Stimulated activated naive B cell treated with anti-CD40 and anti-IgM and Interleukin-4, amounts not matched to agents 10 μg/mL and 1 μg/mL and 100 μg/mL, for 72 hours (primary cell): Measurements from ENCODE around the gene A2ML1.
"Not testable (repeated sequence)": the region's sequence is repeated elsewhere in the genome, so short reads cannot be mapped to it uniquely, and the experiment has no call there.

ENCODE experiments used
- ATAC-seq, 2 donors: fragments of 150-1000 bp; cut with Tn5 transposase; replicated peaks; 2 replicates each; pipeline ENCODE4 v1.10.0; 2021; ENCODE audit warnings: moderate library complexity in 1 of 2
- DNase-seq: peaks from one replicate; pipeline ENCODE4 v3.0.0; 2021
- H3K27ac Mint-ChIP-seq: one replicate; pipeline ENCODE4 v1.8.0; 2022; ENCODE audit warnings: mild to moderate bottlenecking, mixed read lengths
- H3K27me3 Mint-ChIP-seq, 2 donors: one replicate each; pipeline ENCODE4 v1.8.0; 2022; ENCODE audit warnings: mixed read lengths in 2 of 2
- H3K36me3 Mint-ChIP-seq, 2 donors: one replicate each; pipeline ENCODE4 v1.8.0; 2022; ENCODE audit warnings: mixed read lengths in 2 of 2, mild to moderate bottlenecking in 1 of 2
- H3K4me1 Mint-ChIP-seq, 2 donors: one replicate each; pipeline ENCODE4 v1.8.0; 2022; ENCODE audit warnings: mixed read lengths in 2 of 2, mild to moderate bottlenecking in 1 of 2
- H3K4me3 Mint-ChIP-seq, 2 donors: one replicate each; pipeline ENCODE4 v1.8.0; 2022; ENCODE audit warnings: mild to moderate bottlenecking in 2 of 2, mixed read lengths in 2 of 2, moderate library complexity in 1 of 2
- H3K9me3 Mint-ChIP-seq, 2 donors: one replicate each; pipeline ENCODE4 v1.8.0; 2022; ENCODE audit warnings: mixed read lengths in 2 of 2, mild to moderate bottlenecking in 1 of 2

A2ML1 gene

GRCh38 chr12:8801213-8801612, 21.2 kb upstream of the A2ML1 start:
- H3K4me1 Mint-ChIP-seq, ATAC-seq, H3K9me3 Mint-ChIP-seq, H3K4me3 Mint-ChIP-seq, DNase-seq, H3K27ac Mint-ChIP-seq, H3K36me3 Mint-ChIP-seq, H3K27me3 Mint-ChIP-seq: not testable (repeated sequence)

- H3K9me3 Mint-ChIP-seq, H3K27me3 Mint-ChIP-seq, ATAC-seq, H3K4me1 Mint-ChIP-seq, DNase-seq, H3K36me3 Mint-ChIP-seq, H3K27ac Mint-ChIP-seq, H3K4me3 Mint-ChIP-seq: not testable (repeated sequence)
These were observed 17.6 kb upstream of the A2ML1 start for GRCh38 chr12:8804833-8805232.

- not testable (repeated sequence) for H3K9me3 Mint-ChIP-seq, H3K4me3 Mint-ChIP-seq, H3K27ac Mint-ChIP-seq, H3K27me3 Mint-ChIP-seq, H3K4me1 Mint-ChIP-seq, ATAC-seq, H3K36me3 Mint-ChIP-seq, DNase-seq
These were observed 16.9 kb upstream of the A2ML1 start for GRCh38 chr12:8805487-8805886.

GRCh38 chr12:8807084-8807483, 15.3 kb upstream of the A2ML1 start:
- not testable (repeated sequence) for H3K4me3 Mint-ChIP-seq, H3K27me3 Mint-ChIP-seq

GRCh38 chr12:8810112-8810511, 12.3 kb upstream of the A2ML1 start:
- H3K27ac Mint-ChIP-seq, H3K4me3 Mint-ChIP-seq, H3K4me1 Mint-ChIP-seq, H3K9me3 Mint-ChIP-seq, H3K27me3 Mint-ChIP-seq, DNase-seq, H3K36me3 Mint-ChIP-seq, ATAC-seq: not testable (repeated sequence)

More at GRCh38 chr12:8807084-8807483, 15.3 kb upstream of the A2ML1 start:
- DNase-seq, H3K36me3 Mint-ChIP-seq, H3K27ac Mint-ChIP-seq, ATAC-seq, H3K9me3 Mint-ChIP-seq, H3K4me1 Mint-ChIP-seq: not testable (repeated sequence)

- Mint-ChIP-seq H3K27me3 (no peaks in the 10 kb centered on the region), H3K36me3 (no peaks in the 10 kb centered on the region), H3K4me3 (no peak overlapping the region), H3K4me1 (peaks cover 0 to 8% of the 10 kb centered on the region in 2 donors), H3K27ac (no peak overlapping the region), H3K9me3 (no peaks in the 10 kb centered on the region)
- peak; percentile 47 to 48 for ATAC-seq
- DNase-seq = no peak
These were observed 8.7 kb upstream of the A2ML1 start for GRCh38 chr12:8813572-8814357.

- Mint-ChIP-seq H3K36me3 (no peaks in the 10 kb centered on the region), H3K27ac (no peak overlapping the region), H3K27me3 (no peaks in the 10 kb centered on the region), H3K9me3 (no peaks in the 10 kb centered on the region), H3K4me1 (peaks cover 0 to 8% of the 10 kb centered on the region in 2 donors), H3K4me3 (no peak overlapping the region)
- no peak for DNase-seq
- no peak for ATAC-seq
These were observed 5.9 kb upstream of the A2ML1 start for GRCh38 chr12:8816448-8817050.

GRCh38 chr12:8817856-8818255, 4.6 kb upstream of the A2ML1 start:
- Mint-ChIP-seq H3K36me3 (no peaks in the 10 kb centered on the region), H3K27ac (no peak overlapping the region), H3K27me3 (no peaks in the 10 kb centered on the region), H3K9me3 (no peaks in the 10 kb centered on the region), H3K4me1 (peaks cover 0 to 8% of the 10 kb centered on the region in 2 donors), H3K4me3 (no peak overlapping the region)
- DNase-seq = no peak
- ATAC-seq = no peak

- H3K27ac Mint-ChIP-seq = no peak overlapping the region
- DNase-seq = no peak
- no peak overlapping the region for H3K4me3 Mint-ChIP-seq
- peaks cover 0 to 8% of the 10 kb centered on the region in 2 donors for H3K4me1 Mint-ChIP-seq
- H3K27me3 Mint-ChIP-seq = no peaks in the 10 kb centered on the region
- no peaks in the 10 kb centered on the region for H3K9me3 Mint-ChIP-seq
- no peaks in the 10 kb centered on the region for H3K36me3 Mint-ChIP-seq
- no peak for ATAC-seq
These were observed 3.9 kb upstream of the A2ML1 start for GRCh38 chr12:8818526-8818925.

GRCh38 chr12:8819666-8819980, 2.8 kb upstream of the A2ML1 start:
- Mint-ChIP-seq H3K9me3 (no peaks in the 10 kb centered on the region), H3K36me3 (no peaks in the 10 kb centered on the region), H3K27ac (no peak overlapping the region), H3K4me3 (no peak overlapping the region), H3K4me1 (no peaks in the 10 kb centered on the region), H3K27me3 (no peaks in the 10 kb centered on the region)
- ATAC-seq (no peak), DNase-seq (no peak)

GRCh38 chr12:8820676-8821407, 1.6 kb upstream of the A2ML1 start:
- not testable (repeated sequence) for H3K4me1 Mint-ChIP-seq, H3K4me3 Mint-ChIP-seq, H3K36me3 Mint-ChIP-seq, ATAC-seq, H3K9me3 Mint-ChIP-seq, H3K27me3 Mint-ChIP-seq, DNase-seq, H3K27ac Mint-ChIP-seq

- Mint-ChIP-seq H3K27ac (no peak overlapping the region), H3K4me3 (no peak overlapping the region), H3K27me3 (no peaks in the 10 kb centered on the region), H3K4me1 (no peaks in the 10 kb centered on the region), H3K36me3 (no peaks in the 10 kb centered on the region), H3K9me3 (no peaks in the 10 kb centered on the region)
- no peak for DNase-seq
- no peak for ATAC-seq
These were observed 830 bp upstream of the A2ML1 start for GRCh38 chr12:8821591-8821990.

GRCh38 chr12:8823565-8824300, 1.3 kb downstream of the A2ML1 start:
- H3K27me3 Mint-ChIP-seq = peaks cover 0 to 9% of the 10 kb centered on the region in 2 donors
- no peak overlapping the region for H3K27ac Mint-ChIP-seq
- peaks cover 0 to 15% of the 10 kb centered on the region in 2 donors for H3K4me1 Mint-ChIP-seq
- ATAC-seq (no peak), DNase-seq (no peak)
- H3K36me3 Mint-ChIP-seq = no peaks in the 10 kb centered on the region
- no peak overlapping the region for H3K4me3 Mint-ChIP-seq
- H3K9me3 Mint-ChIP-seq = peaks cover 0 to 1% of the 10 kb centered on the region in 2 donors

GRCh38 chr12:8827551-8828256, 5.3 kb downstream of the A2ML1 start:
- Mint-ChIP-seq H3K9me3 (peaks cover 0 to 1% of the 10 kb centered on the region in 2 donors), H3K27me3 (peaks cover 0 to 9% of the 10 kb centered on the region in 2 donors), H3K4me1 (peaks cover 0 to 15% of the 10 kb centered on the region in 2 donors), H3K27ac (no peak overlapping the region), H3K4me3 (no peak overlapping the region), H3K36me3 (no peaks in the 10 kb centered on the region)
- no peak for DNase-seq
- ATAC-seq = peak in 1 of 2 donors; percentile 23
